HG03045 (cell line): ENCODE data around the gene PIGP.
"Not testable (repeated sequence)": the region's sequence is repeated elsewhere in the genome, so short reads cannot be mapped to it uniquely, and the experiment has no call there.

ENCODE experiments used
- ATAC-seq: cut with Tn5 transposase; IDR thresholded peaks from one replicate; pipeline ENCODE4 v1.9.1; 2021; ENCODE audit warnings: mild to moderate bottlenecking, moderate library complexity; ENCODE audit not compliant: unreplicated experiment

The PIGP gene

GRCh38 chr21:37072988-37073416, at the start of gene PIGP, which contains the start of gene TTC3:
Gene PIGP, minus strand, starts transcription at chr21:37073071. Its CDS starts 556 bp downstream, at chr21:37072515.
Gene TTC3, plus strand, starts transcription at chr21:37073254. Its CDS starts 14,004 bp downstream, at chr21:37087258.
- ATAC-seq: peak; percentile 79

DNA sequence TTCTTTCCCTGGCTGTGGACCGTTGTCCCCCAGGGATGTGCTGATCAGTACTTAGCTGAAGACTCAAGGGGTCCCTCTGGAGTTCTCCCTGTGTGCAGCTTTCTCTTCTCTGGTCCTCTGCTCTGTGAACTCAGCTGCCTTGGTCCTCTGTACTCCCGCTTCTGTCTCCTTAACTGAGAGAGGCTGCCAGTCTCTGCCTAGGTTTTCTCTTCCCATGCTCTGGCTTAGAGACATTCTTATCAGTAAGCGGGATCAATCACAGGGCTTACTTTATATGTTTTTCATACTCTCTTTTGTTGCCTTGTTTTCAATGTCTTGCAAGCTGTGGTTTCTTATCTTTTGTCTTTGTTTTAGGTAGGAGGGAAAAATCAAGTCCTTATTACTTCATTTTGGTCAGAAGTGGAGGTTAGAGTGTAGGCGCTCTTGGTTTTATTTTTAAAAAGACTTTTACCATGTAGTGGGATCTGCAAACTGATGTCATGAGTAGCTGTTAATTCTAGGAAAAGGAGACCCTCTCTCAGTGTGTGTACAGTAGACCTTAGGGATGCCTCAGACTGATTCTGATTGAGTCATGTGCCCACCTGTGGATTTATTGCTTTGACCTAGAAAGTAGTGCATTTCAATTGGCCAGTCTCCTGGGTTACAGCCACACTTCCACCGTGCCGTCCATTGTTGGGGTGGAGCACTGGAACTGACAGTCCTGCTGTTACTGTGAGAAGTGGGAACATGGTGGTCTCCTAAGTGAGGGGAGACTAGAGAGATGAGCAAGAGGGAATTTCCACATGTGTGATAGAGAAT, 46.7 kb upstream of the PIGP start:
- ATAC-seq: no peak

GRCh38 chr21:37118187-37118826, 45.4 kb upstream of the PIGP start:
- no peak for ATAC-seq

DNA sequence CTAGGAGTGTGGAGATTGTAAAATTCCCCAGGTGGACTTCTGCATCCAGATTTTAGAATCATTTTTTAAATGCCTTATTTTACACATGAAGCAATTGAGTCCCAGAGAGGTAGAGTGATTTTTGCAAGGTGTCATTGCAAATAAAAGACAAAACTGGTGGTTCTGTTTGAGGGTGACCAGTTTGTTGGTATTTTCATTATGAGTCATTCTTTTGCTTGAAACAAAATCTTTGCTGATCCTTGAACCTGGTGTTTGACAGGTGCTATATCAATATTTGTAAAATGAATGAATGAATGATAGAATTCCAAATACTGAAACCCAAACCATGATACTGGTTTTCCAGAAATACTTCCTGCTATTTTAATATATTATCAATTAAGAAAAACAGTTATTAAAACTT, 44.3 kb upstream of the PIGP start:
- ATAC-seq: no peak

DNA sequence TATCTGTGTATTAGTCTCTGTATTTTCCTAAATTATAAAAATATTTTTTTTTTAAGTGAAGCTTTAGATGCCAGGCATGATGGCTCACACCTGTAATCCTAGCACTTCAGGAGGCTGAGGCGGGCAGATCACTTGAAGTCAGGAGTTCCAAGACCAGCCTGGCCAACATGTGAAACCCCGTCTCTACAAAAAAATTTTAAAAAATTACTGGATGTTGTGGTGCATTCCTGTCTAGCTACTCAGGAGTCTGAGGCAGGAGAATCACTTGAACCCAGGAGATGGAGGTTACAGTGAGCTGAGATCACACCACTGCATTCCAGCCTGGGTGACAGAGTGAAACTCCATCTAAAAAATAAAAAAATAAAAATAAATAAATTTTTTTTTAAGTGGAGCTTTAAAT, 43.6 kb upstream of the PIGP start:
- ATAC-seq: not testable (repeated sequence)

DNA sequence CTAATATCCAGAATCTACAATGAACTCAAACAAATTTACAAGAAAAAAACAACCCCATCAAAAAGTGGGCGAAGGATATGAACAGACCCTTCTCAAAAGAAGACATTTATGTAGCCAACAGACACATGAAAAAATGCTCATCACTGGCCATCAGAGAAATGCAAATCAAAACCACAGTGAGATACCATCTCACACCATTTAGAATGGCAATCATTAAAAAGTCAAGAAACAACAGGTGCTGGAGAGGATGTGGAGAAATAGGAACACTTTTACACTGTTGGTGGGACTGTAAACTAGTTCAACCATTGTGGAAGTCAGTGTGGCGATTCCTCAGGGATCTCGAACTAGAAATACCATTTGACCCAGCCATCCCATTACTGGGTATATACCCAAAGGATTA, 41.4 kb upstream of the PIGP start:
- not testable (repeated sequence) for ATAC-seq

GRCh38 chr21:37111029-37111428, 38.2 kb upstream of the PIGP start:
- not testable (repeated sequence) for ATAC-seq

- ATAC-seq: no peak
Measured at GRCh38 chr21:37106998-37107397, 34.1 kb upstream of the PIGP start.

DNA sequence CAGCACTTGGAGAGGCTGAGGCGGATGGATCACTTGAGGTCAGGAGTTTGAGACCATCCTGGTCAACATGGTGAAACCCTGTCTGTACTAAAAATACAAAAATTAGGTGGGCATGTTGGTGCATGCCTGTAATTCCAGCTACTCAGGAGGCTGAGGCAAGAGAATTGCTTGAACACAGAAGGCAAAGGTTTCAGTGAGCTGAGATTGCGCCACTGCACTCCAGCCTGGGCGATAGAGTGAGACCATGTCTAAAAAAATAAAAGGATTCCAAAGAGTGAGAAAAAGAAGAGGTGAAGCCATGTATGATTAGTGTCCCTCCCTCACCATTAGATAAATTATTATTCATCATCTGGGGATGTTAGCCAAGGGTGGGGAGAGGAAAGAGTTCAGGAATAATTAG, 29.9 kb upstream of the PIGP start:
- ATAC-seq: not testable (repeated sequence)

DNA sequence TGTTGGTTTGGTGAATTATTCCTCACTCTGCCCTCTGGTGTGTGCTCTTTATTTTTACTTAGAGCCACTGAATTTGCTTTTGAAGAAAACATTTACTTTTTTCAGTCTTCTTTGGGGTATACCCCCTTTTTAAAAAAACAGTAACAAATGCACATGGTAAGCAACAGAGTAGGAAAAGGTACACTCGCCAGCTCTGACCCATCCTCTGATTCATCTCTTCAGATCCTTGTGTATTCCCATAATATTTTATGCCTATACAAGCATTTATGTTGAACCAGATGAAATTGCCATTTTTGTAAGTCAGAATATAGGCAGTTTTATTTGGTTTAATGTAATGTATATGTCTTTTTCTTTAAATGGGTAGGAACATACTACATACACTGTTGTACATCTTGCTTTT, 28.5 kb upstream of the PIGP start:
- ATAC-seq: no peak

DNA sequence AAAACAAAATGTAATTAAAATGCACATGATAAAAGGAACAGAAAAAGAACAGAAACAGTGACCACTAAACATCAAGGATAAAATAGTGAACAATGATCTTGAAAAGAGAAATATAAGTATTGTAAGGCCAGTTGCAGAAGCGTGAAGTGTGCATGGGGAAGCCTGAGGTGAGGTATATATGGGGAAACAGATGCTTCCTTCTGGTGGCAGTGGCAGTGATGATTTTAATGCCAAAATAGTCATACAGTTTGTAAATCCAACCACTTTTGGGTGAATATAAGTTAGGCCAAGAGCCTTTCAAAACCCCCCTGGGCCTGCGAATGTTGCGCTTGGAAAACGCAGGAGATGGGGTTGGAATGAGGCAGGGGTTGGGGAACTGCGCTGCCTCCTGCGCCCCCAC, 27.4 kb upstream of the PIGP start:
- no peak for ATAC-seq

DNA sequence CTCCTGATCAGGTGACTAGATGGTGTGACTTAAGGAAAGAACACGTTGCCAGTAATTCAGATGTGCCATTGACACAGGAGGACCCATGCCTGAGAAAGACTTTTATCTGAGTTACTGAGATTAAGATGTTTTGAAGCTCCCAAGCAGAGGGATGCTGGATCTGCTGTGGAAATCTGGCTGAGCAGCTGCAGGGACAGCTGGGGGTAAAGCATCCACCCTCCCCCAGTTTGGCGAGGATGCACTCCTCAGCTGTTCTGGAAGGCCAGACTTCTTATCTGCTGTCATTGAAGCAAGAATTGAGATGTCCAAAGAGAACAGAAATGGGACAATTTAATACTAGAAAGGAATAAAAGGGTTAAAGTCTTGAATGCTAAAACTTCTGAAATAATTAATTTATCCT, 25.9 kb upstream of the PIGP start:
- ATAC-seq: no peak

DNA sequence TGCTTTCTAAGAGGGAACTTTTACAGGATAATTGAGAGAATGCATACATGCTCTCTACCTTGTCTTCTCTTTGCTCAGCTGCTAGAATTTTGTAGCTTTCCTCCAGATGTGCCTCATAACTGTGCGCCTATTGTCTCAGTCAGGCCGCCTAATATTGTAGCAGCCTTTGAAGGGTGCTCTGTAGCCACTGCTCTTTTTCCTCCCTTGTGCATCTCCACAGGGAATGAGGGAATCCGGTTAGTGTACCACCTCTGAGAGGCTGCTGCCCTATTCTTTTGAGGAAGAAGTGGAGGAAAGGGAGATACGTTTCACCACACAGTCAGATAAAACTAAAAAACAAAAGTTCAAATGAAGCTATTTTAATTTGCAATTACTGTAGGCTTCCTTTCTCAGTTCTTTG, 22.9 kb upstream of the PIGP start:
- no peak for ATAC-seq

DNA sequence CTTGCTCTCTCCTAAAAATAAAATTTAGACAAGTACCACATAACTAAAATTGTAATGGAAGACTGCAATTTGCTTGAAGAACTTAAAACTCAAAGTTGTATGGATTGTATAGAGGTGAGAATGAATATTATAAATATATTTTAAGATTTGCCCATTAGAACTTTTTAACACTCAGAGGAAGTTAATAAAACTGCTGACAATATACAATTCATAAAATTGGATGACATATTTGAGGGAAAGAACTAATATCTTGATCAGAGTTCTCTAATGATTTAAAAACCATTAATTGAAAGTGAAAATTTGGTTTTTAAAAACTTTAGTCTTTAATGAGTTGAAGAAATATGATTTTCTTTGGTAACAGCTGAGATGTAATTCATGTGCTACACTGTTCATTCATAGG, 21.1 kb upstream of the PIGP start:
- no peak for ATAC-seq

DNA sequence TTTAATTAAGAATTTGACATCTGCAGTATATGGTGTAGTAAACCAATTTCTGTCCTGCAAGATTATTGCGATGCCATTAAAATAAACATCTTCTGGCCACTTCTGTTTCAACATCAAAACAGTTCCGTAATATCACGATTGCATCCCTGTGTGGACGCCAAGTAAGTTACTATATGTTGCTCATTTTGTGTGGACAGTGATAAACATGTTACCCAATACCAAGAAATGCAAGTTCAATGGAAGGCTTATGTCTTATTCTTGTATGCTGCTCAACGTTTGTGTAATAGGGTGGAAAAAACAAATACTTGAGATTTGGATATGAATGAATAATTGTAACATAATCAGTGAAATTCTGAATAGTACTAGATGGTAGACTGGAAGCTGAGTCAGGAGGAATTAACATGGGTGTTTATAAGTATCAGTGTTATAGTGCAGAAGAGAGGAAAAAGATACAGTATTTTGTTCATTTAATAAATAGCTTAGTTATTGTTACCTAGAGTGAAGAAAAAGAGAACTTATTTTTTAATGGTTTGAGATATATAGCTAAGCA, 15.4 kb upstream of the PIGP start:
- no peak for ATAC-seq

GRCh38 chr21:37087188-37087587, 14.3 kb upstream of the PIGP start:
- ATAC-seq: no peak

DNA sequence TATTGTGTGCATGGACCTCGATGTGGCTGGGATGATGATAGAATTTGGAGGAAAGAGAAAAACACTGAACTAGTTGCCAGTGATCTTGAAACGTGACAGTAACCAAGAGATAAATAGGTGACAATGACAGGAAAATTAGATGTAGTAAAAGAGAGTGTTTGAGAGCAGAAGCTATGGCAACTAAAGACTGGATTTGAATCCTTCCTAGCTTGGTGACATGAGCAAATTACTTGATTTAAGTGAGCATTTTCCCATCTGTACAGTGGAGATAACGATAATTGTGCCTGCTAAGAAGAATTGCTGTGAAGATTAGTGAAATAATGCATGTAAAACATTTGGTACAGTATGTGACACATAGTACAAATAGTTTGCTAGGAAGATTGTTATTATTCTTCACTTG, 12.9 kb upstream of the PIGP start:
- no peak for ATAC-seq

- ATAC-seq: no peak
Measured at GRCh38 chr21:37082856-37083528, 10.1 kb upstream of the PIGP start.

DNA sequence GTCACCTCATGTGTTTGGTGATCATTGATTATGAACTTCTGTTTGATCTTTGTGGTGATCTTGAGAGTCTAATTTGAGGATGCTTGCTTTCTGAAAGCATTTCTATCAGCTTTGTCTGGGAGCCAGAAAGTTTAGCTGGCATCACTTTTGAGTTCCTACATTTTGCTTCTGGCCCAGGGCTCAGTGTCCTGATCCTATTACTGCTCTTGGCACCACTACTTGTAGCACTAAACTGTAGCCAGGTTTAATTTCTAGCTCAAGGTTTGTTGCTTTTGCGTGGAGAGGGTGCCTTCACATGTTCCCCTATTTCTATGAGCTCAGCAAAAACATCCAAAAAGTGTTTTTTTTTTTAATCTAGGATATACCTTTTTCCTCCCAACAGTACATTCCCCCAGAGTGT, 9.5 kb upstream of the PIGP start:
- ATAC-seq: no peak

- no peak for ATAC-seq
Measured at GRCh38 chr21:37079211-37079824, 6.4 kb upstream of the PIGP start.

GRCh38 chr21:37077403-37077802, 4.5 kb upstream of the PIGP start:
- ATAC-seq: no peak
